Kidney epithelial cell (primary cell): ENCODE measurements around the gene SNRNP48. TPM values are rescaled to one million over a fixed set of nuclear protein-coding genes. Genes with fewer than 3 reads are reported as not detected.

ENCODE experiments used
- DNase-seq: peaks from one replicate; pipeline ENCODE4 v3.0.0-alpha.2; 2010; ENCODE audit warnings: low read depth
- H3K27me3 ChIP-seq: 2 replicates; pipeline ENCODE4 v1.6.0; 2011; ENCODE audit warnings: low read length; ENCODE audit not compliant: control insufficient read depth, insufficient read depth
- H3K36me3 ChIP-seq: 2 replicates; pipeline ENCODE4 v1.5.1; 2011; ENCODE audit warnings: low read length; ENCODE audit not compliant: control insufficient read depth, insufficient read depth
- H3K4me3 ChIP-seq: 2 replicates; pipeline ENCODE4 v1.5.1; 2011; ENCODE audit warnings: low read depth, mild to moderate bottlenecking, control low read depth, low read length
- CTCF ChIP-seq: IDR thresholded peaks from 2 replicates; pipeline ENCODE4 v1.5.1; 2011; ENCODE audit warnings: mild to moderate bottlenecking, moderate library complexity, low read length, control low read depth, inconsistent platforms; ENCODE audit not compliant: insufficient read depth, poor library complexity, severe bottlenecking
- total RNA-seq: library from RNA; depleted of rRNA; stranded (reverse); fragments of >200 nt; gene quantifications from 2 replicates; pipeline ENCODE4 v1.2.3, GENCODE V29; 2015

SNRNP48 gene
- total RNA-seq, 1 donor from 2014 or later = 8.9 TPM

GRCh38 chr6:7590918-7591302 is 912 bp downstream of the SNRNP48 start:
- no peak for DNase-seq
- no peaks in the 10 kb centered on the region for H3K27me3 ChIP-seq
- H3K36me3 ChIP-seq = no peaks in the 10 kb centered on the region
- no peak for TF ChIP-seq CTCF
- peak overlapping the region; percentile 97 for H3K4me3 ChIP-seq

- Histone ChIP-seq H3K36me3 (no peaks in the 10 kb centered on the region), H3K27me3 (no peaks in the 10 kb centered on the region), H3K4me3 (no peak overlapping the region)
- DNase-seq = no peak
- TF ChIP-seq CTCF = no peak
Measured at GRCh38 chr6:7591770-7592169, 1.8 kb downstream of the SNRNP48 start.

GRCh38 chr6:7593229-7593628 is 3.2 kb downstream of the SNRNP48 start:
- no peaks in the 10 kb centered on the region for H3K27me3 ChIP-seq
- TF ChIP-seq CTCF = no peak
- no peak for DNase-seq
- no peaks in the 10 kb centered on the region for H3K36me3 ChIP-seq
- H3K4me3 ChIP-seq = no peak overlapping the region

GRCh38 chr6:7594579-7595125 is 4.7 kb downstream of the SNRNP48 start:
- DNase-seq = no peak
- TF ChIP-seq CTCF = no peak
- Histone ChIP-seq H3K27me3 (no peaks in the 10 kb centered on the region), H3K36me3 (no peaks in the 10 kb centered on the region), H3K4me3 (no peak overlapping the region)

GRCh38 chr6:7604003-7604402 is 14.0 kb downstream of the SNRNP48 start:
- no peak for DNase-seq
- no peaks in the 10 kb centered on the region for H3K27me3 ChIP-seq
- H3K4me3 ChIP-seq = no peak overlapping the region
- H3K36me3 ChIP-seq = no peaks in the 10 kb centered on the region
- TF ChIP-seq CTCF = no peak

GRCh38 chr6:7604506-7604905 is 14.5 kb downstream of the SNRNP48 start:
- no peaks in the 10 kb centered on the region for H3K27me3 ChIP-seq
- H3K4me3 ChIP-seq = no peak overlapping the region
- TF ChIP-seq CTCF = no peak
- H3K36me3 ChIP-seq = no peaks in the 10 kb centered on the region
- DNase-seq = no peak
